GM21723 (cell line): ENCODE measurements around the gene RFXAP.

Source experiments
- ATAC-seq: cut with Tn5 transposase; IDR thresholded peaks from one replicate; pipeline ENCODE4 v1.9.1; 2021; ENCODE audit warnings: mild to moderate bottlenecking, moderate library complexity; ENCODE audit not compliant: unreplicated experiment

Gene RFXAP

DNA sequence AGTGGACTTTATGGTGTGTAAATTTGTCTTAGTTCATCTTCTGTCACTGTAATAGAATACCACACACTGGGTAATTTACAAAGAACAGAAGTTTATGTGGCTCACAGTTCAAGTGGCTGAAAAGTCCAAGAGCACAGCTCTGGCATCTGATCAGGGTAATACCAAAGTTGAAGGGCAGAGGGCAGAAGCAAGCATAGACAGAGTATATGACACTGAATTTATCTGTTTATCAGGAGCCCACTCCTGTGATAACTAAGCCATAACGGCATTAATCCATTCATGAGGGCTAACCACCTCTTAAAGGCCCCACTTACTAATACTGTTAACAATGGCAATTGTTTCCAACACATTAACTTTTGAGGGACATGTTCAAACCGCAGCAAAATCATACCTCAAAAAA, 4.0 kb upstream of the RFXAP start:
- no peak for ATAC-seq

DNA sequence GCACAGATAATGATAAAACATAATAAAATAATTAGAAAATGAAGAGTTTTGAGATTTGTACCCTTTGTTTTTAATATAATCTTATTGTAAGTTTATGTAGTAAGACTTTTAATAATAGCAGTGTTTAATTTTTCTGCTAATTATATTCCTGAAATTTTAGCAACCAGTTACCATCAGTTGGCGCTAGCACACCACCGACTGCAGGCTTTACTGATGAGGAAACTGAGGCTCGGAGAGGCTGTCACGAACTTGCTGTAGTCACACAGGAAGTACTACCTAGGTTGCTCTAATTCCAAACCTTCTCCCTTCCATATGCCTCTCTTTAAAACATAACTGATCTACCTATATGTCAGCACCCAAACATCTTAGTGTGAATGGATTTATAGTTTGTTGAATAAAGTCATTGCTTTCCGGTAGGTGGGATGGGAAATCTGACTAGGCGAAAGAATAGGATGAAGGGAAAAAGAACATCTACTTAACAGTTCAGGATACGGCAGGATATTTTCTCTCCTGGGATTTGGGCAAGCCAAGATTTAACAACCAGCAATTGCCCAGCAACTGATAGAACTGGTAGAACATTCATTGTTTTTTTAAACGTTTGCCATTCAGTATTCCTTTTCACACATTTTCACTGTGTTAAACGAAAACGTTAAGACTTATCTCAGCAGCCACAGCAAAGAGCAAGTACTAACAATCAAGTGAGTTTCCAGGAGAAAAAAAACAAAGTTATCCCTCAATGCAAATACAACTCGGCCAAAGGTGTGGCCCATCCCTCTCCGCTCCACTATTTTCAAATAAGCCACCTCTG, 822 bp upstream of the RFXAP start:
- no peak for ATAC-seq

DNA sequence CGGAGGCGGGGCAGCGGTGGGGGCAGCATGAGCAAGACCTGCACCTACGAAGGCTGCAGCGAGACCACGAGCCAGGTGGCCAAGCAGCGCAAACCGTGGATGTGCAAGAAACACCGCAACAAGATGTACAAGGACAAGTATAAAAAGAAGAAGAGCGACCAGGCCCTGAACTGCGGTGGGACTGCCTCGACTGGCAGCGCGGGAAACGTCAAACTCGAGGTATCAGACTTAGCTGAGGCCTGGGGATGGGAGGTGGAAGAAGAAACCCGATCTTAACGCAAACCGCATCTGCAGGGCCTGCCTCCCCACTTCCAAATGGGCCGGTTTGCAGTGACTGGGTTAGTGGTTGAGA, 693 bp downstream of the RFXAP start:
- peak; percentile 23 for ATAC-seq

DNA sequence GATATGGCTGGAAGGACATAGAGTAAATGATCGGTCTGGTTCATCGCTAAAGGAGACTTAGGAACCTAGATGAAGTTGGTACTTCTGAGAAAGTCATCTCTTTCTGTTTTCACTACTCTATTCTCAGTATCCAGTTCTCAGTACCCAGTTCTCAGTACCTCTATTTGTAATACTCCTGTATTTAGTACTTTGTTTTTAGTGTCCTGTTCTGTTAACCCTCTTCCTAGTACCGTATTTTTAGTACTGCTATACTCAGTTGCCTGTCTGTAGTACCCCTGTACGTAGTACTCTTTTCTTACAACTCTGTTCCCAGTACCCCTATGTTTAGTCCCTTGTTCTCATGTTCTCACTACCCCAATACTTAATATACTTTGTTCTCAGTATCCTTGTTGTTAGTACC, 1.2 kb downstream of the RFXAP start:
- peak; percentile 69 for ATAC-seq

DNA sequence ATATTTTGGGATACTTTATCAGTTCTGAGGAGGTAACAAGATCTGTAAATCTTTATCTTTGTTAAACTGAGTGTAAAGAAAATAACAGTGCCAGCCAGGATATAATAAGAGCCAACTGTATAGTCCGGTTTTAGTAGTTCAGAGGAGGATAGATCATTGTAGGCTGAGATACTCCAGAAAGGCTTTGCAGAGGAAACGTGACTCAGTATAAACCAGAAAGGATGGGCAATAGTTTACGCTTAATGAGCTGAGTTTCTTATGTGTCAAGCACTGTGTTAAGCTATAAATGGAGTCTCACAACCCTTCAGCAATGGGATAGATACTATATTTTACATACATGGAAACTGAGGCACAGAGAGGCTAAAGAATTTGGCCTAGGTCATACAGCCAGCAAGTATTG, 3.8 kb downstream of the RFXAP start:
- ATAC-seq, result no peak

DNA sequence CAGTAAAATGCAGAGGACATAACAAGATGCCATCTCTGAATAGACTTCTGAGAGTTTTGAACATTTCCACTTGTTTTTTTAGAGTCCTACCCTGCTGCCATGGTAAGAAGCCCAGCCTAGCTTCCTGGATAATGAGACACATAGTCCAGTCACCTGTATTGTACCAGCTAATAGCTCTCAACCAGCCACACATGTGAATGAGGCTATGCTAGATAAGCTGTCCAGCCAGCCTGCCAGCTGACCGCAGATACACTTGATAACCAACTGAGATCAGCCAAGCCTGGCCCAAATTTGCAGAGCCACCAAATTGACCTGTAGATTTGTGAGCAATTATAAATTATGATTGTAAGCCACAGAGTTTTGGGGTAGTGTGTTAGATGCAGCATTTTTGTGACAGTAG, 10.7 kb downstream of the RFXAP start:
- ATAC-seq, result no peak

DNA sequence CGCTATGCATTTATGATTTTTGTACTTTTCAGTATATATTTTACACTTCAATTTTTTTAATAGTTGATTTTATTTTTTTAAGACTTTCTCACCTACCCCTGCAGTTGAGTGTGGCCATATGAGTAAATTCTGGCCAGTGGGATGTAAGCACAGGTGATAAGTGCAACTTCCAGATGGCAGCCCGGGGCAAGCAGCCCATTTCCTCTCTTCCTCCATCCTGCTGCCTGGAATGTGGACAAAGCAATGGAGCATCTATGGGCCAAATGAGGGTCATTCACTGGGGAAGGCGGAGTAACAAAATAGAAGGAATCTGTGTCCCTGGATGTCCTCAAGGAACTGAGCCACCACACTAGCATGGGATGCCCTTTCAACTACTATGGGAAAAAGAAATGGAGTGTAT, 12.3 kb downstream of the RFXAP start:
- ATAC-seq, result no peak

DNA sequence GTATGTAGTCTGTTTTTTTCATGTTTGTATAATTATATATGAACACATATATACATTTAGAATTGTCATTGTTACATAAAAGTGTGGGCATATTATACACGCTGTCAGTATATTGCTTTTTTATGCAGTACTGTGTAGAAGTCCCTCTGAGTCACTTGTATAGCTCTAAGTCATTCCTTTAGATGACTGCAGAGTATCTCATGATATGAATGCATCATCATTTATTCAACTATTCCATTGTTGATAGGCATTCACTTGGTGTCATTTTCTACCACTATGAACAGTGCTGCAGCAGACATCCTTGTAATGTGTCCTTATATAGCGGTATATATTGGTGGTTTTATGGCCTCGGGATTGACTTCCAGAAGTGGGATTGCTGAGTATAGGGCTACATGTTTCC, 15.3 kb downstream of the RFXAP start:
- ATAC-seq, result no peak

DNA sequence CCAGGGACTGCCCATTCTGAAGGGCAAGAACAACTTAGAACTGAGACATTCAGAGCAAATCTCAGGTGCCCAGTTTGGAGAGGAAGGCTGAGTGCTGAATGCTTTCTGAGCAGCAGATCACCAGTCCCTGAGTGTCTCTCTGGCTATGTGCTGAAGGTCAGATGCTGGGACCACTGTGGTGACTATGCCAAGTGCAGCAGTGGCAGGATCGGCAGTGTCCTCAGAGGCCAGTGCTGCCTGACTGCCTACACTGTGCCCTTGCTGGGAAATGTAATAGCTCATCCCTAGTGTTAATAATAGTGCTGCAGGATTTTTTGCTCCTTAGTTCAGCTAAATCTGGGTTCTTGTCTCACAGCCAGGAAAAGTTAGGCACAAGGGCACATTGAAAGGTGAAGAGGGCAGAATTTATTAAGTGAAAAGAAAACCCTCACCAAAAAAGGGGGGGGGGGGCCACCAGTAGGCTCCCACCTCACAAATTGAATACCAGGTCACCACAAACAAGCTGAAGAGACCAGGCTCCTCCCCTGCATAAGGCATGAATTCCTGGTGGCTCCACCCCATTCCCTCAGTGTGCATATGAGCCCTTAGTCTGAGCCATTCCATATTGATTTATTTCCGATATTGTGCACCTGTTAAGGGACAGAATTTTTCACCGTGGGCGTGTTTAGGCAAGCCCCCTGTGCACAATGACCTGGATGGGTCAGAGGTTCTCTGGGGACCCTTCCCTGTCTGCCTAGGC, 18.5 kb downstream of the RFXAP start:
- no peak for ATAC-seq

DNA sequence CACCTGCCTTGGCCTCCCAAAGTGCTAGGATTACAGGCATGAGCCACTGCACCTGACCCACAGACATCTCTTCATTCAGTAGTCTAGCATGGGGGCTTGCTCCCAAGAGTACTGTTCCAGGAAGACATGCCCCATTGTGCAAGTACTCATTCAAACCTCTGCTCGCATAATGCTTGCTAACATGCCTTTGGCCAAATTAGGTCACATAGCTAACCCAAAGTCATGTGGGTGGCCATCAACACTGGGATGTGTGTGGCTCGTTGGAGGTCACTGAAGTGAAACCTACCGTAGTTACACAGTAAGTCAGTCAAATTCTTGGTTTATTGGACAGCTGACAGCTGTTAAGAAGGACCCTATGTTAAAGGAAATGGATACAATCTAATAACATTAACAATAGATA, 20.3 kb downstream of the RFXAP start:
- no peak for ATAC-seq

DNA sequence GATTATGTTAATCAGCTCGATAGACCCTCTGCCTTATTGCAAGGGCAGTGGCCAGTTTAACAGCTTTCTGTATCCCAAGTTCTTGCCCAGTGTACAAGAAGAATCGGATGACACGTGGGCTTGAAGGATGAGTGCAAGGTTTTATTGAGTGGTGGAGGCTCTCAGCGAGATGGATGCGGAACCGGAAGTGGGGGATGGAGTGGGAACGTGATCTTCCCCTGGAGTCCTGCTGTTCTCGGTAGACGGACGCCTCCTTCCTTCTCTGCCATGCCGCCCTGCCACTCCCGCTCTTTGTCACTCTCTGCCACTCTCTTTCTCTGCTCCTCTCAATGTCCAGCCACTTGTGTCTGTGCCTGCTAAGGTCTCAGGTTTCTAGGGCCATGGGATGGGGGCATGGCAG, 21.0 kb downstream of the RFXAP start:
- no peak for ATAC-seq

DNA sequence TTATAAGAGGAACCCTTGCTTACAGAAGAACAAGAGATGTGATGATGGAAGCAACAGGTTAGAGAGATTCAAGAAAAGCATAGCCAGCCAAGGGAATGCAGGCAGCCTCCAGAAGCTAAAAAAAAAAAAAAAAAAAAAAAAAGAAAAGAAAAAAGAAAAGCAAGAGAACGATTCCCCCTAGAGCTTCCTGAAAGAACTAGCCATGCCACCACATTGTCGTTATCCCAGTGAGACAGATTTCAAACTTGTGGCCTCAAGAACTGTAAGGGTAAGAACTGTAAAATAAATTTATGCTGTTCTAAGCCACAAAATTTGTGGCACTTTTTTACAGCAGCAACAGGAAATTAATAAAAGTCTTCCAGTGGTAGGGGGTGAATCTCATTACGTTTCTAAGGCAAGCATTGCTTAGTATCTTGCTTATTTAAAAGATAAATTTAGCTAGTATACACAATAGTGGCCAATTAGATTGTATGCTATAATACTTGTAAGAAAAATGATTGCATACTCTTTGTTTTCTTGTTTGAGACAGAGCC, 21.8 kb downstream of the RFXAP start:
- no peak for ATAC-seq

DNA sequence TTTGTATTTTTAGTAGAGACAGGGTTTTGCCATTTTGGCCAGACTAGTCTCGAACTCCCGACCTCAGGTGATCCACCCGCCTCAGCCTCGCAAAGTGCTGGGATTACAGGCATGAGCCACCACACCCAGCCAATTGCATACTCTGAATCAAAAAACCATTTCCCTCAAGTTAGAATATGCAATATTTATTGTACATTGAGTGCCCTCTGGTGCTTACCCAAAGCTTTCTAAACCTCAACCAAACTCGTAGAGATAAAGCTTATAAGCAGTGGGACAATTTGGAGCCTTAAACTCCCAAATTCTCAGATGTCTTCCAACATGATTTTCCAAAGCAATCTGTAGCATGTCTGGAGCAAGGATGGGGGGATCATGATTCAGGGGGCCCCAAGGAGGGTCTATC, 22.4 kb downstream of the RFXAP start:
- ATAC-seq, result no peak

DNA sequence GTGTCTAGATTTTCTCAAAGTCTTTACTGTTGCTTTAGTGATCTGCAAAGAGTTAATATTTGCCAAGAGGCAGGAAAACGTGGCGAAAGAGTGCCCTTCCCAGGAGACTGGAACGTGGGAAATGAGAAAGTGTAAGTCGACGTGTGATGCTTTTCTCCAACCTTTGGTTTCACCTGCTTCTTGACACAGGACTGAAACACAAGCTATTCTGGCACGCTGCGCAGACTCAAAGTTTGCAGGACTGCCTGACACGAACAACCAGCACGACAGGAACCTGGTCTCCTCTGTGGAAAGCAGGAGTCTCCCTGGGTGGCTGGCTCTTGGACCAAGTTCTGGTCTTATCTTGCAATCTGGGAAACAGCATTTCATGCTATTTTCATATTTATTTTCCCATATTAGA, 28.6 kb downstream of the RFXAP start:
- no peak for ATAC-seq

DNA sequence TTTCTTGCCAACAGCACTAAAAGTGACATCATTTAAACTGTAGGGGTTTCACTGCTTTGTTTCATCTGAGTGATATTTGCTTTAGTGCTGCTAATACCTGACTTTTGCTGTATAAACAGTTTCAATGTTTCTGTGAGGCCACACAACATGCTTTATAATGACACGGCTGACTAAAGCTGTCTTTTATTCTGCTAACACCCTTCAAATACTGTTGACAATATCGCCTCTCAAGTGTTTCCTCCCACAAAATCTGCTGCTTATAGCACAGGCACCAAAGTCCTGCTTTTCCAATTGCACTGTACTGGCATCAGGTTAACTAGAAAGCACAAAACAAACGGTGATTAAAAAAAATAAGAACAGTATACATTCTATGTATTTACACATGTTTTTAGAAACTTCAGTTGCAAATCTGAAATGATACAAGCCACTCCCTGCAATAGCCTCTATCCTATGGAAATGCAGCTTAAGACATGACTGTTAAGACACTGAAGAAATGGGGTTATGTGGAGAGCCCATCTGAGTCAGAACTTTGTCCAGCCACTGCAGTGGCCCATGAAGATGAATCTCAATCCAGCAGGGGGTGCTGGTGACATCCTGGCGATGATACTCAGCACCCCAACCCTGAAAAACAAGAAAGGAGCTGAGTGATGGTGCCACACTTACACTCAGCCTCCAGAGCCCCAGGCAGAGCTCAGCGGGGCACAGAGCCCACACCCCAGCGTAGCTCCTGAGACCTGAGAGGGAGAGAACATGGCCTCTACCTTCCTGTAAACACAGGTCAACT, 29.4 kb downstream of the RFXAP start:
- ATAC-seq, result no peak

DNA sequence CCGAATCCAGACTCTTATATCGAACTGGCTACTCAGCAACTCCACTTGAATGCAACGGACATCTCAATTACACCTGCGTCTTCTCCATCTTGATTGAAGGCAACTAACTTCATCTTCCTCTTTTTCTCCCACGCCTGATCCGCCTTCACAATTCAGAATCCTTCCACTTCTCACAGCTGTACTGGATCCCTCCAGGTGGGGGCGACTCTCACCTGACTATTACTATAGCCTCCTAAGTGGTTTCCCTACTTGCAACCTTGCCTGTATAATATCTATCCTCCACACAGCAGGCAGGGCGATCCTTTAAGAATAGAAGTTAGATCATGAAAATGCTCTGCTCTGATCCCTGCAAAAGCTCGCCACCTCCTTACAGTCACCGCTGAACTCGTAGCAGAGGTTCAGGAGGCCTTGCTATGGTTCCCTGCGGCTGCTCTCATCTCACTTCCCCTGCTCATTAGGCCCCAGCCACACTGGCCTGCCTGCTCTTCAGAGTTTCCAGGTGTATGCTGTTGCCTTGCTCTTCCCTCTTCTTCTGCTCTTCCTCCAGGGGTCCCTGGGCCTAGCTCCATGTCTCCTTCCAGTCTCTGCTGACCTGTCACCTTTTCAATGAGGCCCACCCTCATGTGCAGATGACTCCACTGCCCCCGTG, 31.9 kb downstream of the RFXAP start:
- ATAC-seq, result no peak

DNA sequence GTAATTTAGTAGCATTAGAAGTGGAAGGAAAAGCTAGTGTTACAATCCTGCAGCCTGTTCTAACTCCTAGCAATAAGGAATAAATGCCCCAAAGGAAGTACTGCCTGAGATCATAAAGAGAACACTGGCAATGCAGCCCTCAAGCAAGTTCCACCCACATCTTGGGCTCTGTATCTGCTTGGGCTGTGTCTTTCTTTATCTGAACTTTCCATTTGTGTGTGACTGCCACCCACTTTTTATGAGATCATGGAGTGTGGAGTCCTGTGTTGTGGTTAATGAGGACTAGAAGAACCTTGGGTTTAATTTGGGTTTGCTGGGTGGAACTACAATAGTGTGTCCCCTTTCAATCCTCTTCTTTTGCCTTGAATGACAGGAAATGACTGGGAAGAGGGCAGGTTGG, 38.2 kb downstream of the RFXAP start:
- ATAC-seq, result no peak

DNA sequence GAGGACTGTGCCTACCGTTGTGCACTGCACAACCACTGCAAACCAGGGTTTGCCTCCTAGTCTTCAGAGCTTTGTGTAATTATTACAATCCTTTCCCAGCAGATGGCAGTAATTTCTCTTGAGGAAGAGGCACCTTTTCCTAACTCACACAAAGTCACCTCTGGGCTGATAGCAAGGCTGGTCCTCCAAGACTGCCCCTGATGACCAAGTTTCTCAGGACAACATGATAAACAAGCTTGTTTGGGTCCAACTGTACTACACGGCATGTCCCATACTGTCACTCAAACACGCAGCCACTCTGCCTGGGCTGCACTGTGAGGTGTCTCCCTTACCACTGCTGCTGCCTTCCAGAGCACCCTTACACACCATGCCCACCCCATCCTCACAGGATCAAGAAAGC, 39.3 kb downstream of the RFXAP start:
- peak; percentile 67 for ATAC-seq

DNA sequence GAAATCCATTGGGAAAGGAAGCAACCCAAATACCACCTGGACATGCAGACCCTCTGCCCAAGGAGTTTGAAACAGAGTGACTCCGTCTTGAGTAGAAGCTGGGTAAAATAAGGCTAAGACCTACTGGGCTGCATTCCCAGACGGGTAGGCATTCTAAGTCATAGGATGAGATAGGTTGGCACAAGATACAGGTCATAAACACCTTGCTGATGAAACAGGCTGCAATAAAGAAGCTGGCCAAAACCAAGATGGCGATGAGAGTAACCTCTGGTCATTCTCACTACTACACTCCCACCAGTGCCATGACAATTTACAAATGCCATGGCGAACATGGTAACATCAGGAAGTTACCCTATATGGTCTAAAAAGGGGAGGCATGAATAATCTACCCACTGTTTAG, 40.2 kb downstream of the RFXAP start:
- no peak for ATAC-seq

DNA sequence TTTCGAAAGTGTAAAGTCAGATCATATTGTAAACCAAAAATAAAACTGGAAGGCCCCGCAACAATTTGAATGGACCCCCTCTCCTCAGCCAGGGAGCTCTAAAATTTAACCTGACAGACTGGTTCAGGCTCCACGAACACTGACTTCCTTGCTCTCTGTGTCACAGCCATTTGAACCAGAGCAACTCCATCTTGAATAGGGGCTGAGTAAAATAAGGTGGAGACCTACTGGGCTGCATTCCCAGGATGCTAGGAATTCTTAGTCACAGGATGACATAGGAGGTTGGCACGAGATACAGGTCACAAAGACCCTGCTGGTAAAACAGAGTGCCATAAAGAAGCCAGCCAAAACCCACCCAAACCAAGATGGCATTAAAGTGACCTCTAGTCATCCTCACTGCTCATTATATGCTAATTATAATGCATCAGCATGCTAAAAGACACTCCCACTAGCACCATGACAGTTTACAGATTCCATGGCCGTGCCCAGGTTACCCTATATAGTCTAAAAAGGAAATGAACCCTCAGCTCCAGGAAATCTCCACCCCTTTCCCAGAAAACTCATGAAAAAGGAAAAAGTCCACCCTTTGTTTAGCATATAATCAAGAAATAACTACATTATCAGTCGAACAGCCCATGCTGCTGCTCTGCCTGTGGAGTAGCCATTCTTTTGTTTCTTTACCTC, 43.1 kb downstream of the RFXAP start:
- no peak for ATAC-seq

DNA sequence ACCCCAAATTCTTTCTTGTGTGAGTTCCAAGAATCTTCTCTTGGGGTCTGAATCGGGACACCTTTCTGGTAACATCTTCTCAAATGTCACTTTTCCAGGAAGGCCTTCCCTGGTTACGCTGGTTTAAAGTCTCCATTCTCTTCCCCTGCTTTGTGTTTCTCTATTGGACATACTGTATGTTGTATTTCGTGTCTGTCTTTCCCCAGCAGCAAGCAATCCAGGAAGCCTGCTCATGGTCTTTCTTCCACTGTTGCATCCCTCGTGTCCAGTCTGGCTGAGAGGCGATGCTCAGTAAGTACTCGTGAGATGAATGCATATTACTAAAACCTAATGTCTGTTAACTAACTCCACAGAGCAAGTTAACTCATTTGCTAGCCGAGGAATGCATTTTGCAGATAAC, 43.7 kb downstream of the RFXAP start:
- no peak for ATAC-seq
